H1 (cell line): Measurements from ENCODE around the gene CDX2. TPM values are rescaled to one million over a fixed set of nuclear protein-coding genes. Genes with fewer than 3 reads are reported as not detected.
A peak's percentile ranks its signal among the peaks of the same experiment; 100 is the strongest.

Experiments
- CTCF ChIA-PET: fragments of 300-600 bp; sonication (Branson Sonifier 250); formaldehyde crosslinking; loops from one replicate; lab custom pipeline; 2021; ENCODE audit not compliant: partially characterized antibody; lab: Charles Lee
- POLR2A ChIA-PET: fragments of 300-600 bp; sonication (Branson Sonifier 250); formaldehyde crosslinking; loops from one replicate; lab custom pipeline; 2021; ENCODE audit warnings: inconsistent platforms; ENCODE audit not compliant: partially characterized antibody; lab: Charles Lee
- DNase-seq, 2 experiments: peaks; one replicate each; pipeline versions ENCODE4 v3.0.0 to v3.0.0-alpha.2; 2010 to 2022; ENCODE audit warnings: low spot score in 2 of 2, low read depth in 1 of 2, mixed read lengths in 1 of 2
- FAIRE-seq: peaks from 2 replicates; lab custom pipeline; 2011; peaks lifted over from hg19 to GRCh38; lab: Jason Lieb, UNC
- H2AFZ ChIP-seq: 2 replicates; pipeline ENCODE4 v1.8.1; 2012; ENCODE audit warnings: low read length, inconsistent platforms
- H2AK5ac ChIP-seq: 2 replicates; pipeline ENCODE4 v1.6.1; 2013; ENCODE audit warnings: low read depth, low read length
- H2BK120ac ChIP-seq: replicated peaks from 2 replicates; pipeline ENCODE3; 2013; ENCODE audit warnings: low read depth, low read length, inconsistent platforms
- H2BK12ac ChIP-seq: 2 replicates; pipeline ENCODE4 v1.6.1; 2013; ENCODE audit warnings: low read depth, low read length
- H2BK15ac ChIP-seq: 2 replicates; pipeline ENCODE4 v1.6.1; 2013; ENCODE audit warnings: low read length
- H2BK20ac ChIP-seq: 2 replicates; pipeline ENCODE4 v1.6.1; 2013; ENCODE audit warnings: low read length
- H2BK5ac ChIP-seq: 2 replicates; pipeline ENCODE4 v1.6.1; 2013; ENCODE audit warnings: low read depth, low read length
- H3K14ac ChIP-seq: 2 replicates; pipeline ENCODE4 v1.6.1; 2013; ENCODE audit warnings: inconsistent platforms; ENCODE audit not compliant: insufficient read length
- H3K18ac ChIP-seq: 2 replicates; pipeline ENCODE4 v1.6.1; 2013; ENCODE audit warnings: low read length; ENCODE audit errors: extremely low read depth
- H3K23ac ChIP-seq: 2 replicates; pipeline ENCODE4 v1.6.1; 2013; ENCODE audit warnings: inconsistent platforms; ENCODE audit not compliant: insufficient read length
- H3K23me2 ChIP-seq: 2 replicates; pipeline ENCODE4 v1.6.1; 2013; ENCODE audit warnings: low read depth, low read length
- H3K27ac ChIP-seq: 2 replicates; pipeline ENCODE4 v1.6.1; 2011; ENCODE audit warnings: low read depth, low read length, inconsistent platforms
- H3K27me3 ChIP-seq, 4 experiments: replicated peaks in 1 of 4; 1 replicate in 1 of 4; 2 replicates in 3 of 4; pipeline versions ENCODE4 v1.6.1 to v1.8.1; 2011 to 2013; ENCODE audit warnings: low read length in 3 of 4, mild to moderate bottlenecking in 3 of 4, inconsistent platforms in 2 of 4, mixed read lengths in 2 of 4, moderate library complexity in 1 of 4; ENCODE audit not compliant: control insufficient read depth in 3 of 4, insufficient read depth in 3 of 4; ENCODE audit errors: extremely low read depth in 1 of 4
- H3K36me3 ChIP-seq, 4 experiments: 2 replicates each; pipeline versions ENCODE4 v1.6.1 to v1.8.1; 2011 to 2013; ENCODE audit warnings: mild to moderate bottlenecking in 4 of 4, low read length in 3 of 4, moderate library complexity in 2 of 4, control low read depth in 1 of 4, inconsistent platforms in 1 of 4; ENCODE audit not compliant: insufficient read depth in 4 of 4, control insufficient read depth in 2 of 4
- H3K4ac ChIP-seq: replicated peaks from 2 replicates; pipeline ENCODE3; 2013; ENCODE audit warnings: low read length, low read depth, mixed read lengths, inconsistent platforms; ENCODE audit not compliant: insufficient read length
- H3K4me1 ChIP-seq, 4 experiments: replicated peaks in 1 of 4; 1 replicate in 1 of 4; 2 replicates in 3 of 4; pipeline versions ENCODE4 v1.6.1 to v1.8.1; 2011 to 2013; ENCODE audit warnings: low read length in 3 of 4, inconsistent platforms in 2 of 4, mixed read lengths in 1 of 4; ENCODE audit not compliant: insufficient read depth in 4 of 4, control insufficient read depth in 3 of 4
- H3K4me2 ChIP-seq, 2 experiments: 2 replicates each; pipeline versions ENCODE4 v1.6.1 to v1.8.1; 2011 to 2013; ENCODE audit warnings: low read depth in 2 of 2, low read length in 2 of 2, control low read depth in 1 of 2, inconsistent platforms in 1 of 2, mild to moderate bottlenecking in 1 of 2; ENCODE audit not compliant: insufficient read depth in 1 of 2
- H3K4me3 ChIP-seq, 4 experiments: fragments of 200-600, 300-600 bp in 1 of 4; sonication (generic), shearing (Covaris generic), sonication (Bioruptor Twin) in 1 of 4; 2 replicates each; pipeline versions ENCODE4 v1.5.1 to v1.8.1; 2011 to 2016; ENCODE audit warnings: low read length in 4 of 4, low read depth in 3 of 4, control low read depth in 2 of 4, inconsistent platforms in 2 of 4, mild to moderate bottlenecking in 2 of 4, mixed read lengths in 1 of 4, moderate library complexity in 1 of 4; ENCODE audit not compliant: insufficient read depth in 2 of 4; ENCODE audit errors: extremely low read depth in 1 of 4
- H3K56ac ChIP-seq: replicated peaks from 2 replicates; pipeline ENCODE3; 2013; ENCODE audit warnings: low read depth, mild to moderate bottlenecking, mixed read lengths, low read length, inconsistent platforms; ENCODE audit not compliant: insufficient read length
- H3K79me1 ChIP-seq: 2 replicates; pipeline ENCODE4 v1.6.1; 2013; ENCODE audit warnings: low read depth, low read length, control low read depth
- H3K79me2 ChIP-seq, 2 experiments: 2 replicates each; pipeline versions ENCODE4 v1.6.1 to v1.8.1; 2012 to 2013; ENCODE audit warnings: low read length in 2 of 2, mild to moderate bottlenecking in 2 of 2, inconsistent platforms in 1 of 2; ENCODE audit not compliant: insufficient read depth in 2 of 2, control insufficient read depth in 1 of 2
- H3K9ac ChIP-seq, 4 experiments: replicated peaks in 1 of 4; 1 replicate in 1 of 4; 2 replicates in 3 of 4; pipeline versions ENCODE4 v1.6.1 to v1.8.1; 2011 to 2013; ENCODE audit warnings: low read depth in 3 of 4, low read length in 3 of 4, control low read depth in 2 of 4, mild to moderate bottlenecking in 2 of 4, moderate library complexity in 2 of 4, inconsistent platforms in 1 of 4; ENCODE audit errors: extremely low read depth in 1 of 4
- H3K9me3 ChIP-seq, 2 experiments: 2 replicates each; pipeline versions ENCODE4 v1.6.1 to v1.8.1; 2012 to 2013; ENCODE audit warnings: mild to moderate bottlenecking in 2 of 2, moderate library complexity in 2 of 2, control low read depth in 1 of 2, inconsistent platforms in 1 of 2, low read depth in 1 of 2, low read length in 1 of 2, mixed read lengths in 1 of 2; ENCODE audit not compliant: insufficient read depth in 2 of 2
- H4K20me1 ChIP-seq, 2 experiments: replicated peaks in 1 of 2; 2 replicates each; pipeline versions ENCODE3 to v1.8.1; 2011 to 2013; ENCODE audit warnings: inconsistent platforms in 2 of 2, low read length in 2 of 2, mild to moderate bottlenecking in 1 of 2; ENCODE audit not compliant: insufficient read depth in 2 of 2, control insufficient read depth in 1 of 2
- H4K5ac ChIP-seq: 2 replicates; pipeline ENCODE4 v1.6.1; 2013; ENCODE audit warnings: low read length, low read depth, mixed read lengths, inconsistent platforms; ENCODE audit not compliant: insufficient read length
- H4K8ac ChIP-seq: 2 replicates; pipeline ENCODE4 v1.8.0; 2013; ENCODE audit warnings: mild to moderate bottlenecking, moderate library complexity, low read length, inconsistent platforms; ENCODE audit not compliant: insufficient read depth; ENCODE audit errors: extremely low read depth
- H4K91ac ChIP-seq: replicated peaks from 2 replicates; pipeline ENCODE3; 2013; ENCODE audit warnings: low read length, mixed read lengths, inconsistent platforms; ENCODE audit not compliant: insufficient read length
- EZH2 ChIP-seq: fragments of 200-600 bp; sonication (generic); IDR thresholded peaks from 2 replicates; pipeline ENCODE4 v1.7.1; 2012; ENCODE audit warnings: low read depth, mild to moderate bottlenecking, moderate library complexity, low read length, inconsistent platforms; ENCODE audit not compliant: severe bottlenecking
- SUZ12 ChIP-seq: fragments of 200-600 bp; sonication (generic); IDR thresholded peaks from 2 replicates; pipeline ENCODE4 v1.6.1; 2012; ENCODE audit warnings: mild to moderate bottlenecking, inconsistent platforms, low read length, moderate library complexity, mixed read lengths
- TBP ChIP-seq: IDR thresholded peaks from 2 replicates; pipeline ENCODE4 v1.6.1; 2011; ENCODE audit warnings: low read depth, low read length, improper control_type of control experiment
- WGBS, 2 experiments: shearing (Covaris generic) in 1 of 2; methylation state at CpG; one replicate each; pipeline versions ENCODE4 v1.1.6 to v1.1.7; 2013 to 2015; ENCODE audit warnings: low lambda C conversion rate in 2 of 2, mixed read lengths in 2 of 2, inconsistent platforms in 1 of 2, low coverage in 1 of 2, missing lambda C conversion rate in 1 of 2; ENCODE audit not compliant: insufficient replicate concordance in 2 of 2, insufficient coverage in 1 of 2, insufficient read length in 1 of 2; ENCODE audit errors: extremely low coverage in 1 of 2, missing lambda C conversion rate in 1 of 2; 5-methylcytosine and 5-hydroxymethylcytosine counted together
- polyA plus RNA-seq, 7 experiments: library from polyadenylated mRNA; depleted of rRNA in 3 of 7; stranded (reverse) in 5 of 7; unstranded in 2 of 7; fragments of >200 nt in 5 of 7; fragments of 200-250 nt in 2 of 7; gene quantifications; 1 replicate in 5 of 7; 2 replicates in 1 of 7; 4 replicates in 1 of 7; pipeline versions ENCODE4 v1.2.1 to v1.2.3, GENCODE V29; 2011 to 2013; ENCODE audit warnings: missing spikeins in 2 of 7, mixed read lengths in 2 of 7
- total RNA-seq: library from RNA; stranded (reverse); fragmentation: NEBNext Ultra II Directional; extraction: Animal tissue kit (Norgen Biotek cat#: 25700); gene quantifications from 2 replicates; pipeline ENCODE4 v1.2.1, GENCODE V29; 2021

The CDX2 gene
- total and polyA plus RNA-seq, 2 of the 8 experiments (the other 6 are each of a cell fraction or from before 2014, with no cell fraction given), result 0.09 TPM; not detected in 1

GRCh38 chr13:27962982-27963381 is 6.1 kb downstream of the CDX2 start:
- Histone ChIP-seq H3K27ac (no peak overlapping the region), H2BK120ac (no peak overlapping the region), H3K56ac (no peak overlapping the region), H3K27me3 (peaks cover 92 to 100% (median 98%) of the 10 kb centered on the region in 4 experiments), H4K91ac (no peak overlapping the region), H2AK5ac (no peak overlapping the region), H3K4me2 (peak overlapping the region in 1 of 2 experiments; percentile 10; a peak in 1 of 4 replicates), H3K9ac (no peak overlapping the region), H2BK20ac (no peak overlapping the region), H3K9me3 (no peaks in the 10 kb centered on the region), H4K5ac (no peak overlapping the region), H3K23me2 (peaks cover 4% of the 10 kb centered on the region; the same call in 1 of the 2 replicates), H3K79me1 (no peaks in the 10 kb centered on the region), H2BK5ac (no peak overlapping the region), H4K8ac (no peak overlapping the region), H2AFZ (no peak overlapping the region), H3K18ac (no peak overlapping the region), H4K20me1 (peaks cover 24 to 41% of the 10 kb centered on the region in 2 experiments), H3K4me3 (no peak overlapping the region), H3K4ac (no peak overlapping the region), H3K79me2 (no peaks in the 10 kb centered on the region), H3K36me3 (peaks cover 0 to under 1% (median 0%) of the 10 kb centered on the region in 4 experiments; a peak in 1 of 8 replicates), H2BK15ac (no peak overlapping the region), H3K14ac (no peak overlapping the region), H2BK12ac (no peak overlapping the region), H3K4me1 (peaks cover 10 to 35% (median 20%) of the 10 kb centered on the region in 4 experiments; a peak in 6 of 7 replicates), H3K23ac (no peak overlapping the region)
- POLR2A ChIA-PET, result no interaction called here
- no peak for DNase-seq
- WGBS, 2 experiments, result 13% methylated on average over 9 of the region's 9 CpGs; no CpG with 5 or more reads in 1 of the 2 experiments
- CTCF ChIA-PET, result interaction anchor here (0.6 to 19.7 kb wide), 7 partner anchors 8 to 1711 kb away, joined by 3 to 283 read pairs (median 7); partner anchors contain the start of genes CDX2 and URAD
- FAIRE-seq, result no peak
- TF ChIP-seq SUZ12 (peak; percentile 81; the same call in 1 of the 2 replicates), EZH2 (peak; percentile 77), TBP (no peak)
